Kidney (tissue), 14 donors: ENCODE results near the gene TMEM239. TPM values are rescaled to one million over a fixed set of nuclear protein-coding genes. Genes with fewer than 3 reads are reported as not detected.
"Not testable (repeated sequence)": the region's sequence is repeated elsewhere in the genome, so short reads cannot be mapped to it uniquely, and the experiment has no call there.

ENCODE experiments used
- DNase-seq, 5 donors: peaks; one replicate each; pipeline ENCODE4 v3.0.0-alpha.2; 2013 to 2020
- FAIRE-seq: peaks from 2 replicates; lab custom pipeline; 2012; peaks lifted over from hg19 to GRCh38; lab: Jason Lieb, UNC
- H3K27ac ChIP-seq, 2 donors: one replicate each; pipeline ENCODE4 v1.7.0; 2013; ENCODE audit warnings: low read depth in 2 of 2, low read length in 2 of 2, inconsistent platforms in 1 of 2
- H3K27me3 ChIP-seq: one replicate; pipeline ENCODE4 v1.7.1; 2013; ENCODE audit warnings: low read length, inconsistent platforms; ENCODE audit not compliant: control insufficient read depth, insufficient read depth
- H3K36me3 ChIP-seq, 3 donors: one replicate each; pipeline versions ENCODE4 v1.7.0 to v1.7.1; 2013; ENCODE audit warnings: low read length in 3 of 3, control low read depth in 1 of 3, inconsistent platforms in 1 of 3; ENCODE audit not compliant: insufficient read depth in 3 of 3, control insufficient read depth in 2 of 3
- H3K4me1 ChIP-seq, 3 donors: one replicate each; pipeline versions ENCODE4 v1.7.0 to v1.7.1; 2013; ENCODE audit warnings: low read length in 3 of 3, inconsistent platforms in 1 of 3, low read depth in 1 of 3; ENCODE audit not compliant: control insufficient read depth in 2 of 3, insufficient read depth in 2 of 3
- H3K4me3 ChIP-seq, 3 donors: one replicate each; pipeline versions ENCODE4 v1.7.0 to v1.8.1; 2013; ENCODE audit warnings: low read length in 3 of 3, control low read depth in 1 of 3, inconsistent platforms in 1 of 3
- H3K9ac ChIP-seq, 3 donors: one replicate each; pipeline versions ENCODE4 v1.7.0 to v1.7.1; 2013; ENCODE audit warnings: low read length in 3 of 3, control low read depth in 1 of 3, inconsistent platforms in 1 of 3
- H3K9me3 ChIP-seq, 3 donors: one replicate each; pipeline versions ENCODE4 v1.7.0 to v1.7.1; 2013; ENCODE audit warnings: low read length in 3 of 3, control low read depth in 1 of 3, inconsistent platforms in 1 of 3; ENCODE audit not compliant: control insufficient read depth in 2 of 3, insufficient read depth in 1 of 3
- CTCF ChIP-seq: IDR thresholded peaks from 3 replicates; pipeline ENCODE4 v1.5.1; 2012; ENCODE audit warnings: mild to moderate bottlenecking, moderate library complexity, borderline replicate concordance; ENCODE audit not compliant: insufficient read depth; ENCODE audit errors: extremely low read depth
- intact Hi-C: fragments of 100-400 bp; cut with DNase I; formaldehyde crosslinking; loops from one replicate; pipeline ENCODE4 v1.11.1; 2022
- polyA plus RNA-seq: library from polyadenylated mRNA; stranded (reverse); fragments of 350-450 nt; fragmentation: Illumina TruSeq; extraction: RNeasy Lipid Tissue Mini Kit (QIAGEN cat#74804); gene quantifications from one replicate; pipeline ENCODE4 v1.2.3, GENCODE V29; 2014; ENCODE audit warnings: low read depth, low replicate concordance; ENCODE audit not compliant: insufficient read depth
- total RNA-seq: library from RNA; stranded (reverse); fragmentation: NEBNext Ultra II Directional; extraction: Animal tissue kit (Norgen Biotek cat#: 25700); gene quantifications from one replicate; pipeline ENCODE4 v1.2.1, GENCODE V29; 2021
- donor health status: control.
- donor health status: control.
- donor health status: control.
- donor health status: control.
- donor health status: control.
- donor health status: DM: yes; HTN: yes; CAD: no.
- donor health status: Normal renal cell carcinoma (clear cell type).

The TMEM239 gene
- total and polyA plus RNA-seq, 2 donors from 2014 or later = not detected

GRCh38 chr20:2806351-2806701 is 9.8 kb upstream of the TMEM239 start:
- intact Hi-C loops = no loop called here
- Histone ChIP-seq H3K27me3 (peaks cover 5% of the 10 kb centered on the region), H3K36me3 (no peaks in the 10 kb centered on the region), H3K9ac (no peak overlapping the region), H3K4me1 (peaks cover 0 to 3% (median 0%) of the 10 kb centered on the region in 3 donors), H3K9me3 (no peaks in the 10 kb centered on the region), H3K27ac (no peak overlapping the region), H3K4me3 (no peak overlapping the region)
- DNase-seq (no peak), FAIRE-seq (no peak)
- TF ChIP-seq CTCF = no peak

- H3K4me1 ChIP-seq = peaks cover 0 to 3% (median 0%) of the 10 kb centered on the region in 3 donors
- H3K4me3 ChIP-seq = no peak overlapping the region
- DNase-seq = peak in 1 of 5 donors; percentile 34
- H3K9ac ChIP-seq = no peak overlapping the region
- intact Hi-C loops = no loop called here
- peaks cover 5% of the 10 kb centered on the region for H3K27me3 ChIP-seq
- no peaks in the 10 kb centered on the region for H3K36me3 ChIP-seq
- TF ChIP-seq CTCF = no peak
- no peak for FAIRE-seq
- peaks cover 0 to 3% (median 0%) of the 10 kb centered on the region in 3 donors for H3K9me3 ChIP-seq
- H3K27ac ChIP-seq = no peak overlapping the region
Observed at GRCh38 chr20:2807019-2807418, 9.1 kb upstream of the TMEM239 start.

GRCh38 chr20:2807929-2808328 is 8.2 kb upstream of the TMEM239 start:
- FAIRE-seq, H3K27me3 ChIP-seq, H3K27ac ChIP-seq, H3K9me3 ChIP-seq, intact Hi-C loops, H3K4me3 ChIP-seq, H3K36me3 ChIP-seq, H3K9ac ChIP-seq, H3K4me1 ChIP-seq: not testable (repeated sequence)
- DNase-seq = peak in 1 of 5 donors; percentile 8

GRCh38 chr20:2809690-2810089 is 6.5 kb upstream of the TMEM239 start:
- peaks cover 0 to 3% (median 0%) of the 10 kb centered on the region in 3 donors for H3K4me1 ChIP-seq
- H3K9ac ChIP-seq = no peak overlapping the region
- no peak for TF ChIP-seq CTCF
- peaks cover 0 to 5% (median 3%) of the 10 kb centered on the region in 3 donors for H3K9me3 ChIP-seq
- FAIRE-seq = no peak
- peaks cover 3% of the 10 kb centered on the region for H3K27me3 ChIP-seq
- H3K27ac ChIP-seq = no peak overlapping the region
- no peaks in the 10 kb centered on the region for H3K36me3 ChIP-seq
- intact Hi-C loops = no loop called here
- DNase-seq = peak in 4 of 5 donors; percentile 16 to 64 (median 60)
- no peak overlapping the region for H3K4me3 ChIP-seq
